GM10248 (cell line): ENCODE measurements around the gene CABLES1.

Experiments used
- CTCF ChIA-PET: fragments of 300-600 bp; sonication (Branson Sonifier 250); formaldehyde crosslinking; extraction: SDS; loops from one replicate; lab custom pipeline; 2021; ENCODE audit warnings: antibody characterized with exemption; lab: Yijun Ruan, JAX
- POLR2A ChIA-PET: fragments of 350-650 bp; sonication (Branson Sonifier 250); formaldehyde crosslinking; extraction: SDS; loops from one replicate; lab custom pipeline; 2020; ENCODE audit warnings: antibody characterized with exemption; lab: Yijun Ruan, JAX
- DNase-seq: peaks from one replicate; pipeline ENCODE4 v3.0.0; 2012; ENCODE audit errors: extremely low spot score
- CTCF ChIP-seq: IDR thresholded peaks from 2 replicates; pipeline ENCODE4 v1.5.1; 2012; ENCODE audit warnings: mild to moderate bottlenecking, low read depth; ENCODE audit errors: extremely low read depth, missing control alignments, control extremely low read depth

Gene CABLES1

GRCh38 chr18:23234619-23235018 is 99.3 kb downstream of the CABLES1 start:
- ChIA-PET POLR2A (interaction anchor here (0.6 kb wide), 1 partner anchor 1182 kb away, joined by 3 read pairs; no protein-coding TSS in a partner anchor), CTCF (no interaction called here)
- DNase-seq: no peak
- no peak for TF ChIP-seq CTCF

- TF ChIP-seq CTCF: no peak
- DNase-seq: no peak
- CTCF ChIA-PET: interaction anchor here (1.5 kb wide), 1 partner anchor 27 kb away, joined by 3 read pairs; no protein-coding TSS in a partner anchor
- POLR2A ChIA-PET: no interaction called here
Observed at GRCh38 chr18:23235336-23235735, 100.1 kb downstream of the CABLES1 start.

GRCh38 chr18:23235860-23236259 is 100.6 kb downstream of the CABLES1 start:
- CTCF ChIA-PET: interaction anchor here (0.6 to 2.6 kb wide), 4 partner anchors 11 to 253 kb away, joined by 3 to 7 read pairs (median 3); no protein-coding TSS in a partner anchor
- no peak for TF ChIP-seq CTCF
- no peak for DNase-seq
- POLR2A ChIA-PET: no interaction called here

- TF ChIP-seq CTCF: no peak
- DNase-seq: no peak
- ChIA-PET CTCF (interaction anchor here (0.7 to 2.6 kb wide), 7 partner anchors 9 to 121 kb away, joined by 3 to 12 read pairs (median 4); no protein-coding TSS in a partner anchor), POLR2A (interaction anchor here (0.7 to 1.6 kb wide), 2 partner anchors 8 to 22 kb away, joined by 3 to 8 read pairs; no protein-coding TSS in a partner anchor)
Observed at GRCh38 chr18:23236876-23237468, 101.7 kb downstream of the CABLES1 start.

- CTCF ChIA-PET: interaction anchor here (0.7 to 2.6 kb wide), 7 partner anchors 9 to 120 kb away, joined by 3 to 12 read pairs (median 4); no protein-coding TSS in a partner anchor
- POLR2A ChIA-PET: interaction anchor here (1.6 kb wide), 1 partner anchor 9 kb away, joined by 8 read pairs; no protein-coding TSS in a partner anchor
- peak; percentile 39 for TF ChIP-seq CTCF
- DNase-seq: peak; percentile 77
Observed at GRCh38 chr18:23237524-23238151, 102.4 kb downstream of the CABLES1 start.

GRCh38 chr18:23238152-23238531 is 102.9 kb downstream of the CABLES1 start:
- CTCF ChIA-PET: interaction anchor here (1.1 to 2.6 kb wide), 6 partner anchors 8 to 120 kb away, joined by 3 to 12 read pairs (median 6); no protein-coding TSS in a partner anchor
- DNase-seq: no peak
- POLR2A ChIA-PET: interaction anchor here (1.6 kb wide), 1 partner anchor 10 kb away, joined by 8 read pairs; no protein-coding TSS in a partner anchor
- no peak for TF ChIP-seq CTCF
